ENCODE results near the gene TAS1R2.

TAS1R2 gene

GRCh38 chr1:18794051-18794450, 65.4 kb downstream of the TAS1R2 start:
- no peaks in the 10 kb centered on the region for H3K36me3 ChIP-seq (ENCODE audit: insufficient read depth, low read length)
- H3K9ac ChIP-seq (ENCODE audit: low read length), result no peak overlapping the region
- no peak overlapping the region for H3K4me3 ChIP-seq (ENCODE audit: low read depth in 1 of 2, low read length in 2 of 2)
- H3K4me1 ChIP-seq (ENCODE audit: insufficient read depth, low read length), result no peaks in the 10 kb centered on the region
- peaks cover 0 to 10% of the 10 kb centered on the region in 2 donors for H3K27me3 ChIP-seq (ENCODE audit: control insufficient read depth in 1 of 2, insufficient read depth in 2 of 2, low read length in 2 of 2)
- H3K27ac ChIP-seq (ENCODE audit: low read depth, low read length), result no peak overlapping the region
- peaks cover 7% of the 10 kb centered on the region for H3K9me3 ChIP-seq (ENCODE audit: low read length)

- Histone ChIP-seq H3K4me3 (ENCODE audit: low read depth in 1 of 2, low read length in 2 of 2) (no peak overlapping the region), H3K4me1 (ENCODE audit: insufficient read depth, low read length) (no peaks in the 10 kb centered on the region), H3K27me3 (ENCODE audit: control insufficient read depth in 1 of 2, insufficient read depth in 2 of 2, low read length in 2 of 2) (peaks cover 0 to 10% of the 10 kb centered on the region in 2 donors), H3K9ac (ENCODE audit: low read length) (no peak overlapping the region), H3K27ac (ENCODE audit: low read depth, low read length) (no peak overlapping the region), H3K9me3 (ENCODE audit: low read length) (peaks cover 7% of the 10 kb centered on the region), H3K36me3 (ENCODE audit: insufficient read depth, low read length) (no peaks in the 10 kb centered on the region)
Observed at GRCh38 chr1:18793164-18793563, 66.3 kb downstream of the TAS1R2 start.

GRCh38 chr1:18792747-18793146, 66.7 kb downstream of the TAS1R2 start:
- H3K4me1 ChIP-seq (ENCODE audit: insufficient read depth, low read length), result no peaks in the 10 kb centered on the region
- peaks cover 0 to 10% of the 10 kb centered on the region in 2 donors for H3K27me3 ChIP-seq (ENCODE audit: control insufficient read depth in 1 of 2, insufficient read depth in 2 of 2, low read length in 2 of 2)
- no peak overlapping the region for H3K4me3 ChIP-seq (ENCODE audit: low read depth in 1 of 2, low read length in 2 of 2)
- H3K36me3 ChIP-seq (ENCODE audit: insufficient read depth, low read length), result no peaks in the 10 kb centered on the region
- H3K27ac ChIP-seq (ENCODE audit: low read depth, low read length), result no peak overlapping the region
- H3K9me3 ChIP-seq (ENCODE audit: low read length), result peaks cover 7% of the 10 kb centered on the region
- no peak overlapping the region for H3K9ac ChIP-seq (ENCODE audit: low read length)
